ENCODE measurements around the gene NR3C1.
"Not testable (repeated sequence)": the region's sequence is repeated elsewhere in the genome, so short reads cannot be mapped to it uniquely, and the experiment has no call there.

NR3C1 gene

DNA sequence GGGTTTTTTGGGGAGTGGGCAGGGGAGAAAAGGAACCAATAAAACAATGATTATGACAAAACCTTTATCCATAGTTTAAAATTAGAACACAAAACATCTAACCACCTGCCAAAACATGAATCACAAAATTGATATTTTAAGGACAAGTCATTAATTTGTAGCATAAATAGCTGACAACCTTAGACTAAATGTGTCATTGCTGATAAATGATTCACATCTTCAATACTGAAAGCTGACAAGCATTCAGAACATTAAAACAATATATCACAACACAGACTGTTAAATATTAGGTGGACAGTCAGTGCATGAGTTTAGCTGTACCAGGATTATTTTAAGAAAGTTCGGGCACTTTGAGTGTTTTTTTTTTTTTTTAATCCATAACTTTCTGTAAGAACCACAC is 71.5 kb downstream of the NR3C1 start:
- DNase-seq, result no peak

DNA sequence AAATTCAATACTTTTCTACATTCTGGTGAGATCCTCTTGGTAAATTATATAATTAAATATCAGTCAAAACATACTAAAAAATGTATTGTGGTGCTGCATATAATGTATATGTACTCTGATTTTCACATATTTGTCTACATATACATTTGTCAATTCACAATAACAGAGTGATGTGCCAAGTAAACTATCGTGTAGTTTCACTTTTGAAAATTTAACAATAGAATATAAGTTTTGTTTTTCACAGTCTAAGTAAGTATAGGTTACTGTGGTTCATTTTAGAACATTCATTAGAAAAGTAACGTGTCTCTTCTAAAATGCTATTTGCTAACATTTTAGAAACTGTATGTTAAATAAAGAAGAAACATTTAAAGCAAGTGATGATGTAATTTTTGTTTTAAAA is 73.6 kb downstream of the NR3C1 start:
- DNase-seq, result no peak

DNA sequence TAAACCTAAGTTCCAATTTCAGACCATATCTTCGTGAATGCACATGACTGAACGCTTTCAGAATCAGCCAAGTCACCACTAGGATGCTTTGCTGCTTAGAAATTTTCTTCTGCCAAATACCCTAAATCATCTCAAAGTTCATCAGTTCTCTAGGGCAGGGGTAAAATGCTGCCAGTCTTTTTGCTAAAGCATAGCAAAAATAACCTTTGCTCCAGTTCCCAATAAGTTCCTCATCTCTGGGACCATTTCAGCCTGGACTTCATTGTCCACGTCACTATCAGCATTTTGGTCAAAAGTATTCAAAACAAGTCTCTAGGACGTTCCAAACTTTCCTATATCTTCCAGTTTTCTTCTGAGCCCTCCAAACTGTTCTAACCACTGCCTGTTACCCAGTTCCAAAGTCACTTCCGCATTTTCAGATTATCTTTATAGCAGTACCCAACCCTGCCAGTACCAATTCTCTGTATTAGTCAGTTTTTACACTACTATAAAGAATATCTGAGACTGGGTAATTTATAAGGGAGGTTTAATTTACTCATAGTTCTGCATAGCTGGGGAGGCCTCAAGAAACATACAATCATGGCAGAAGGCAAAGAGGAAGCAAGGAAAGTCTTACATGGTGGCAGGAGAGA is 74.8 kb downstream of the NR3C1 start:
- DNase-seq, result no peak

GRCh38 chr5:143325086-143325485 is 78.4 kb downstream of the NR3C1 start:
- not testable (repeated sequence) for DNase-seq

DNA sequence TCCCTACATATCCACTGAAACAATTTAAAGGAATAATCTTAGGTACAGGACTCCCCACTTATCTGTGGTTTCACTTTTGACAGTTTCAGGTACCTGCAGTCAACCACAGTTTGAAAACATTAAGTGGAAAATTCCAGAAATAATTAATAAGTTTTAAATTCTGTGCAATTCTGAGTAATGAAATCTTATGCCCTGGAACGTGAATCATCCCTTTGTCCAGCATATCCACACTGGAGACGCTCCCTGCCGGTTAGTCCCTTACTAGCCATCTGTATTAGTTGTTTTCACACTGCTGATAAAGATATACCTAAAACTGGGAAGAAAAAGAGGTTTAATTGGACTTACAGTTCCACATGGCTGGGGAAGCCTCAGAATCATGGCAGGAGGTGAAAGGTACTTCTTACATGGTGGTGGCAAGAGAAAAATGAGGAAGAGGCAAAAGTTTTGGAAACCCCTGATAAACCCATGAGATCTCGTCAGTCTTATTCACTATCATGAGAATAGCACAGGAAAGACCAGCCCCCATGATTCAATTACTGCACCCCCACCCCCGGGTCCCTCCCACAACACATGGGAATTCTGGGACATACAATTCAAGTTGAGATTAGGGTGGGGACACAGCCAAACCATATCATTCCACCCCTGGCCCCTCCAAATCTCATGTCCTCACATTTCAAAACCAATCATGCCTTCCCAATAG is 80.4 kb downstream of the NR3C1 start:
- not testable (repeated sequence) for DNase-seq

DNA sequence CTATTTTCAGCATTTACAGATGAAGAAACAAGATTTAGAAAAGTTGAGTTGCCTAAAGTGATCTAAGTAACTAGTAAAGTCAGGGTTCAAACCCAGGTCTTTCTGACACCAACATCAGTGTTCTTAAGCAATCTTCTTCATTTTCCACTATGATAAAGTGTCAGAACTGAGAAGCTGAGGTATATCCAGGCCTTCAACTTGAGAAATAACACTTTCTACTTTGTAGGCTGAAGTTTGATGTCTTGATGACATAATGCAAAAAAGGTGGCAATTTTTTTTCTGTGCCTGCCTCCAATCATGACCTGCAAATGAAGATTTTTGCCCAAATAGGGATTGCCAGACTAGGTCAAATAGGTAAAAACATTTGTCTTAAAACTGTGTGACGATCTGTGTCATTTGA is 81.3 kb downstream of the NR3C1 start:
- DNase-seq, result no peak

DNA sequence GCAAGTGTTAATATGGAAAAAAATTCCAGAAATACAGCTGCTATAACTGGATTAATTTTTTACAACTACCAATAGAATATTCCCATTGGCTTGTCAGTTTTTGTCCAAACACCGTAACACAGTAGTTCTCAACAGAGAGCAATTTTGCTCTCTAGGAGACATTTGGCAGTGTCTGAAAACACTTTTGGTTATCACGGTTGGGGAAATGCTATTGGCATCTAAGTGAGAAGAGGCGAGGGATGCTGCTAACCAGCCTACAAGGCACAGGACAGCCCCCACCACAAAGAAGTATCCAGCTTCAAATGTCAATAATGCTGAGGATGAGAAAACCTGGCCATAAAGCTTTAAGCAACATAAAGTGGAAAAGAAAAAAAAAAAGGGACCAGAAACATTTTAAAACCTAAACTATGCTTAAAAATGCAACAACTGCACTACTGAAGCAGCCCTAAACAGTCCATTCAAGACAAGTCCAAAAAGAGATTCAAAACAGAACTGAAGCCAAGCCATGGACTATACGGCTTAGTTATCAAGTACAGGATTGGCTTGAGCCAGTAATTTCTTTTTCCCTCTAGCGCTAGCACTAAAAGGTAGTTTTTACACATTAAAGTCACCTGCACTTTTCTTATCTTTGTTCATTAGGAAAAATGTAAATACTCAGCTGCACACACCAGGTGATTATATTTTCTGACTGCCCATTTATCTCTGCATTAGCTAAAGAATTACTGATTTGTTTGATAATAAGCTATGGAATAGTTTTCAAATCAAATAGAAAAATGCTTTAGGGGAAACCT is 83.9 kb downstream of the NR3C1 start:
- no peak for DNase-seq

GRCh38 chr5:143318833-143319232 is 84.7 kb downstream of the NR3C1 start:
- DNase-seq, result no peak

GRCh38 chr5:143318270-143318669 is 85.2 kb downstream of the NR3C1 start:
- DNase-seq, result no peak

GRCh38 chr5:143316844-143317631 is 86.4 kb downstream of the NR3C1 start:
- no peak for DNase-seq

GRCh38 chr5:143316337-143316736 is 87.1 kb downstream of the NR3C1 start:
- DNase-seq, result no peak

- no peak for DNase-seq
These were observed 87.6 kb downstream of the NR3C1 start for GRCh38 chr5:143315929-143316328.

DNA sequence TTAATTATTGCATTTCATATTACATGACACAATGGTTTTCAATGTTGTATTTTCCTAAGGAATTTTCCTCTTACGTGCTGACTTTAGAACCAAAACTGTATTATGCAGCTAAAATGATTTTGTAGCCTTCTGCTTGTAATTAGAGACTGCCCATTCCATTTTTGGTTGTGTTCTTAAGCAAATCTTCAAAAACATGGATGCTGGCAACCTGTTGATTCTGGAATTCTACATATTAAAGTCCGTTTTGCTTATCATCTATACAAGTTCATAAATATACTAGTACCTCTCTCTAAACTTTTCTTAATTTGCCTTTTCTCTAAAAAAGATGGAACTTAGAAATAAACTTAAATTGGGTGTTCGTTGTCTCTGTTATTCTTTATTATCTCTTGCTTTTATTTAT is 88.3 kb downstream of the NR3C1 start:
- DNase-seq, result no peak

DNA sequence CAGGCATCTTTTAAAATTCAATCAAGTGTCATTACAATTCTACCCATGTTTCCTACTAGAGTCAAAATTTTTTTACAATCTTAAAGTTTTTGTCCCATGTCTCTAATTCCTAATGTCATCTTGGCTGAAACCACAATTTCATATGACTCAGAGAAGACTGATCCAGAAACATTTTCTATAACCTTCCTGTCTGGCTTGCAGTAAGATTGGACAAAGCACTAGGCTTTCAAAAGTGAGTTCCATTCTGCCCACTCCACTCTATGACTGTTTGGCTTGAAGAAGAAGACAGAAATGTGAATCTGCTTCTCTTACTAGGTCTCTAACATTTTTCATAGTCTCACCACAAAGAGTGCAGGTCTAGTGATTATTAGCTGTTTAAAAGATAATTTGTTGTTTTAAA is 88.8 kb downstream of the NR3C1 start:
- DNase-seq, result no peak

DNA sequence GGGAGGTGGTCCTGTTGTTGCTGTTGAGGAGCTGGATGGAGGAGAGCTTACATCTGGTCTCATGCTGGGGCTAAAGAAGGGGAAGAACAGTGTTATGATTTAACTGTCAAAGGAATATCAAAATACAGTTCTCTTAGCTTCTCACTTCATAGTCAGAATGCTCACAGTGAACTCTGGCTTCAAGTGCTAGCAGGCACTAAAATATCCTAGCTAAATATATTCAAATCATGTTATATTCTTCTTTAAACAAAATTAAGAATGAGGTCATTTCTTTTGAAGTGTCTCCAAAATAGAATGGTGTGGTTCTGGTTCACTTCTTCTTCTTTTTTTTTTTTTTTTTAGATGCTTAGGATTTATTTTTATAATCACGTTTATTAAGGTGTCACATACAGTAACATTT is 89.4 kb downstream of the NR3C1 start:
- DNase-seq, result no peak

DNA sequence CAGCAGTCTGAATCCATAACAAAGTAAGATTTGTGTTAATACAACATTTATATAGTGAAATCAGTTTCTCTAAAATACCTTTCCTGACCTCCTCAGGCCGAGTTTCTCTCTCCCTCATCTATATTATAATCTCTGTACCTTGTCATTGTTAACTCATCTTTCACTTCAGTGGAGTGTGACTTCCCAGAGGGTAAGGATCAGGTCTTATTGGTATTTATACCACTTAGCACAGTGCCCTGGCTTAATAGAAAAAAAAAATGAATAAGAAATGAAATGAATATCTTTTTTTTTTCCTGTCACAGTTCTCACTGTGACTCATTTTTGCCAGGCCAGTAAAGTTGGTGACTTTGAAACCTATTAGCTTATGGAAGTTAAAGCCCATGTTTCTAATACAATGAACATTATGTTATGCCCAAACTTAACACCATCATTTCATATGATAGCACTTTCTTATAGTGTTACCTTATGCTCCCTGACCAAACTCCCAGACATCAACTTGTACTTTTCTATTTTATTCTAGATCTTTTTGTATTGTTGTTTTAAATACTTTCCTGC is 90.1 kb downstream of the NR3C1 start:
- DNase-seq, result no peak

DNA sequence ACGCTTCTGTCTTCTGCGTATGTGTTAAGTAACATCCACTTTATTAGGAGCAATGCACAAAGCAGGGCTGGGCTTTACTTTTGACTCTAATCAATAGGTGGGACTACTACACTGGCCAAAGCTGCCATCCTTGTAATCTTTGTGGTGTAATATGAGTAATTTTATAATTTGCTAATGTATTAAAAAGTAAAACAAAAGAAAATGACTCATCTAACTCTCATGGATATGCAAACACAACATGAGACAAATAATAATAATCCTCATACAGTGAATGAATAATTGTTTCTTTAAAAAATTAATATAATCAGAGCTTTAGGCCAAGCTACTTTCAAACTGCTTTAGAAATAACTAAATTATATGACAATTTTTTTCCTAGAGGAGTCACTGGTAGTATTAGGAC is 90.7 kb downstream of the NR3C1 start:
- no peak for DNase-seq

- no peak for DNase-seq
These were observed 91.5 kb downstream of the NR3C1 start for GRCh38 chr5:143311955-143312354.

DNA sequence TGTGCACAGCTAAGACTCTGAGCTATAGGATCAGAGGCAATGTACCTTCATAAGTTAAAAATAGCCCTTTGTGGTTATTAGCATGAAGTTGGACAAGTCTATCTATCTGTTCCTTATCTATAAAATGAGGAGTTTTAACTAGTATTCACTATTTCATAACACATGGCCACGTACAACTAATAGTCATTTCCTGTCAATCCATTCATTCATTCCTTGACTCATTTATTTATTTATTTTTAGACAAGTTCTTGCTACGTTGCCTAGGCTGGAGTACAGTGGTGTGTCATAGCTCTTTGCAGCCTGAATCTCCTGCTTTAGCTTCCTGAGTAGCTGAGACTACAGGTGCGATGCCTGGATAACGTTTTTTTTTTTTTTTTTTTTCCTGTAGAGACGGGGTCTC is 92.1 kb downstream of the NR3C1 start:
- DNase-seq, result no peak

- DNase-seq, result no peak
These were observed 93.6 kb downstream of the NR3C1 start for GRCh38 chr5:143309661-143310431.

- no peak for DNase-seq
These were observed 94.8 kb downstream of the NR3C1 start for GRCh38 chr5:143308731-143309130.

- no peak for DNase-seq
These were observed 97.4 kb downstream of the NR3C1 start for GRCh38 chr5:143306040-143306439.
